GM12891 (cell line): ENCODE data around the gene TBRG4.

Experiments
- PAX5 ChIP-seq: IDR thresholded peaks from 2 replicates; pipeline ENCODE4 v1.6.1; 2011; ENCODE audit warnings: low read length, moderate library complexity, mild to moderate bottlenecking; ENCODE audit not compliant: insufficient read depth, severe bottlenecking
- POLR2A ChIP-seq: IDR thresholded peaks from 2 replicates; pipeline ENCODE4 v1.6.1; 2011; ENCODE audit warnings: low read depth, low read length, control low read depth
- POLR2AphosphoS5 ChIP-seq: IDR thresholded peaks from 2 replicates; pipeline ENCODE4 v1.6.1; 2011; ENCODE audit warnings: low read depth, low read length, control low read depth

DNA sequence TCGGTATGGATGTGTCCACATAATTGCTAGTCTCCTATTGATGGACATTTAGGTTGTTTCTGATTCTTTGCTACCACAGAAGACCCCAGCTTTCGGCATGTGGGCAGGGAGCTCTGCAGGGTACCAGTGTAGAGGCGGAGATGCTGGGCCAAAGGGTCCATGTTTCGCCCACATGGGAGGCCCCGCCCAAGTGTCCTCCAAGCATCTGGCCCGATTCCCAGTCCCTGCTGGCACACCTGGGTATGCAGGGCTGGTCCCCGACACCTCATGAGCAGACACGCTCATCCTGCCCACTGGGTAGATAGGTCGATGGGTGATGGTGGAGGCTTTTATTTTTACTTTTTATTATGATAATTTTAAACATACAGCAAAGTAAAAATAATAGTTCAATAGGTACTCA lies 19.4 kb upstream of the TBRG4 start:
- TF ChIP-seq POLR2AphosphoS5 (no peak), POLR2A (no peak), PAX5 (no peak)
